Measurements from ENCODE around the gene SLC16A12.

SLC16A12 gene

DNA sequence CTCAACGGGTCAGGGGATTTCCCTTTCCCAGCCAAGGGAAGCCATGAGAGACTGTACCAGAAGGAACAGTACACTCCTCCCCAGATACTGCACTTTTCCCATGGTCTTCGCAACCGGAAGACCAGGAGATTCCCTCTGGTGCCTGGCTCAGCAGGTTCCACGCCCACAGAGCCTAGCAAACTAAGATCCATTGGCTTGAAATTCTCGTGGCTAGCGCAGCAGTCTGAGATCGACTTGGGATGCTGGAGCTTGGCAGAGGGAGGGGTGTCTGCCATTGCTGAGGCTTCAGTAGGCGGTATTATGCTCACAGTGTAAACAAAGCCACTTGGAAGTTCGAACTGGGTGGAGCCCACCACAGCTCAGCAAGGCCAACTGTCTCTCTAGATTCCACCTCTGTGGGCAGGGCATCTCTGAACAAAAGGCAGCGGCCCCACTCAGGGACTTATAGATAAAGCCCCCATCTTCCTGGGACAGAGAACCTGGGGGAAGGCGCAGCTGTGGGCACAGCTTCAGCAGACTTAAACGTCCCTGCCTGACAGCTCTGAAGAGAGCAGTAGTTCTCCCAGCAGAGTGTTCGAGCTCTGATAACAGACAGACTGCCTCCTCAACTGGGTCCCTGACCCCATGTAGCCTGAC lies 29.6 kb downstream of the SLC16A12 start:
- DNase-seq: no peak

DNA sequence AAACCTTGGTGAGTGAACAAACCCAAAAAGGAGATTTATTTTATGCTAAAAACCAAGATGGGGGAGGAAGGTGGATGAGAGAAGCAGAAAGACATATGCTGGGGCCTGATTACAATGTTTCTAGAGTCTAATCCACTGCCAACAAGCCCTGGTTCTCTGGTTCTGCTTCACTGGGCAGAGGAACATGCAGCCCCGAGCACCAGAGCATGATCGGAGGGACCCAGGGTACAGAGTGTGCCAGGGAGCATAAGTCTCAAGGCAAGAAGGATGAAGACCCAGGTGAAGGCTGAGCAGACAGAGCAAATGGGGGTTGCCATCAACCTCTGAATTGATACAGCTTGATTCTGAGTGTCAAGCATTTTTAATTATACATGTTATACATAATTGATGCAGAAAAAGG lies 30.7 kb downstream of the SLC16A12 start:
- no peak for DNase-seq

DNA sequence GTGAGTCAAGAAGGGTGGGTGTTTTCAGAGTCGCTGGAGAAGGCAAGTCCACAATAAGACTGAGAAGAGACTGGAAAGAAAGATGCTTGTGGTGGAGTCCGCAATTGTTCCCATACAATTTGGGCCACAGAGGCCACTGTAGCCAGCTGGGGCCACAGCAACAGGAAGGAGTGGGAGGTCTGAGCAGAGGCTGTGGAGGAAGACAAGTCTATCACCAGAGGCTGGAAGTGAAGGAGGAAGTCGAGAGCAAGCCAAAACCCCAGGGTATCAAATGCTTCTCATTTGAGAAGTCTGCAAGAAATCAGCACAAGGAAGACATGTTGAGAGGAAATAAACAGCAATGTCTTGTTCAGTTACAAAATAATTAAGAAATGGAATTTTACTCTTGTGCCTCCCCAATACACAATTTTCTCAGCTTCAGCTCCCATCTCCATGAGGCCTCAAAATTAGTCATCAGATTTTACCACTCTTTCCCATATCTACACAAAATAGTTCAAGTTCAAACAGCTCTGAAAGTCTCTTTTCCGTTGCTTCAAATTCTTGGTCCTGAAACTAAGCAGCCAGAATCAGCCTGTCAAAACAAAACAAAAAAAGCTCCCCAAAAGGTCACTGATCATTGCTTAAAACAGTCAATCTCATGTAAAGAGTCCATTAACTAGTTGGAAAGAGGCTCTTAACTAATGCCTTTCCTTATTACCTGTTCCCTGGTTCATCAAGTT lies 31.6 kb downstream of the SLC16A12 start:
- no peak for DNase-seq

DNA sequence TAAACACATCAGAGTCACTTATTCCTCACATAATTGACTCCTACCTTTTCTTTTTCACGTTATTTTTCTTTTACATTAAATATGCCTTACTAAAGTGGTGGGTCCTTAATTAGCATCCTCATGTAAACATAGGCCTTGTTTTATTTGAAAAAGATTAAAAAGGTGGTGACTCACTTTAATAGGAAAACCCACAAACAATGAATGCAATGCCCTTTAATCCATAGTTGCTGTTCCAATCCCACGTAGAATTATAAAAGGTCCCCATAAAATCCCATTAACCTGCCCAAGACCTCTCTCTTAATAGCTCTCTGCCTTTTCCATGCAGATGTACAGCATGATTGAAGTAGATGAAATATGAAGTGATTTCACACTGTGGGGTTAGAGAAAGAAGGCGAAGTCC lies 32.2 kb downstream of the SLC16A12 start:
- DNase-seq: no peak

DNA sequence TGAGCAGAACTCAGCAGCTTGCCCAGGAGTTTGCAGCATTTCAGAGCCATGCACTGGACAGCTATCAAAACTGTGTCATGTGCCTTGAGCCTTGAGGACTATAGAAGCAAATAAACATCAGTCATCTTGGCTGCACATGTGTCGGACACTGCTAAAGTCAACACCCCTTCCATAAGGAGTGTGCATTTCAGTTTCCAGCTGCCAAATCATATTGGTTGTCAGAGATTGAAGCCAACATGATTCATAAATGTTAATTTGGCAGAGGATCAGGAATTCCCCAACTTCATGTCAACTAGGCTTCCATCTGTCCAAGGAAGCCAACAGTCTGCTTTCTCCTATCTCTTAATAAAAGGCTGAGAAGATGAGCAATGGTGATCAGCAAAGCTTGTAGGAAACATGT lies 32.8 kb downstream of the SLC16A12 start:
- peak; percentile 87 for DNase-seq

DNA sequence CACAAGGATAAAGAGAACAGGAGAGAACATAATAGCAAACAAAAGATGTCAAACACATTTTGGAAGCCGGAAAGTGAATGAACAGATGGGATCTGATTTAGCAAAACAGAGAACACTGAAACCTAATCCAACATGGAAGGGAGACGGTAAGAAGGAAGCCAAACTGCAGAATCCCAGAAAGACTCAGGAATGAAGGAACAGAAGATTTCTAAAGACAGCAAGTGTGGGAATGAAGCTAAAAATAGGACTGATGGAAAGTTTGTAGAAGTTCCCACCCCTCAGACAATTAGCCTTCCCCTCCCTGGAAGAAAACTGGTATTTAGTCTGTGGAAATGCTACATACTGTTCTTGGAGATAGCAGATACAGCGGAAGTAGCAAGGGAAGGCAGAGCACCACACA lies 40.8 kb downstream of the SLC16A12 start:
- no peak for DNase-seq

DNA sequence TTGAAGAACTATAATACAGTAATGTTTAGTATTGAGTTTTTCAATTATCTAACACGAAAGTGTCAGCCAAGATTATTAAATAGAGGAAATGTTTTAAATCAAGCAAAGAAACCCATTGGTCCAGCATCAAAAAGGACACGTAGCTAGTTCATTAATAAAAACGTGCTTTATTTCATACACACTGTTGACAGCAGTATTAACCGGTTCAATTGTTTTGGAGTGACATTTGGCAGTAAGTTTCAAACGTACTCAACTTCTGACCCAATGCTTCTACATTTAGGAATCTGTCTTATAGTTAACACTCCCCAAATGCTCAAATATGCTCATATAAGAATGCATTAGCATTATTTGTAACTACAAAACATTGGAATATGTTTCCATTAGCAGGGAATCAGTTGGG lies 41.3 kb downstream of the SLC16A12 start:
- DNase-seq: no peak

DNA sequence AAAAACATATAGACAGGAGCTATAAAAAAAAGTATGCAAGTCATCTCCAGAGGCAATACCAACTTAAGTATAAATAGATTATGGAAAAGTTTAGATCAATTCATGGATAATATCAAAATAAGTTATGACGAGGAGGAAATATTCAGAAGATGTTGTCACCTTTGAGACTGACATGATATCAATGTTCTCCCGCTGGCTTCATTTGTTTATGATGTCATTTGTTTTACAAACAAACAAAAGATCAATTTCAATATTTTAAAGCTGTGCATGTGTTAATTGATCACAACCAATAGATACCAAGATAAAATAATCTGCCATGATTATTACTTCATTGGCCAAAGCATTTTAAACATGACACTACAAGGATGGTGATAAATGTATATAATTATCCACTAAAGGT lies 43.5 kb downstream of the SLC16A12 start:
- DNase-seq: no peak

DNA sequence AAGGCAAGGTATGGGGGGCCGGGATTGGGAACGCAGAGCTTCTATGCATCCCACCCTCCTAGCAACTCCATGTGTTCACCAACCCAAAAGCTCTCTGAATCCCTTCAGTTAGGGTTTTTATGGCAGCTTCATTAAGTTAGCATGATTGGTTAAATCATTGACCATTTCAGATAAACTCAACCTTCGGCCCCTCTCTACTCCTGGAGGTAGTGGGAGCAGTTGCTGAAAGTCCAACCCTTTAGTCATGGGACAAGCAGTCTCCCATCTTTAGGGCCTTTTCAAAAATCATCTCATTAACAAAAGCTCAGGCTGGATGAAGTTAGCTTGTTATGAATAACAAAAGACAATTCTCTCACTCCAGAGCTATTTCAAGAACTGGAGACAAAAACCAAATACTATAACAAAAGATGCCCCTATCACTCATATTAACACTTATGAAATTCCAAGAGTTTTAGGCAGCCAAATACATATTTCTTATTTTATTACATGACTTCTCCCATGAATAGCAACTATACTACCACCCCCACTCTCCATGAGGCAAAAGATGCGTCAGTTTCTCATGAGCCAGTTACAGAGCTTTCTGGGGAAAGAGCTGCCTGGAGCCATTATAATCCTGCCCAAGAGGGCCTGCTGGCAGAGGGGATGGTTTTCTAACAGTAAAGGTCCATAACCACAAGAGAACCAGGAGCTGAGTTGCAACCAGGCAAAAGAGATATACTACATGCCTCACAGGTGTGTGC lies 44.6 kb downstream of the SLC16A12 start:
- peak; percentile 36 for DNase-seq

DNA sequence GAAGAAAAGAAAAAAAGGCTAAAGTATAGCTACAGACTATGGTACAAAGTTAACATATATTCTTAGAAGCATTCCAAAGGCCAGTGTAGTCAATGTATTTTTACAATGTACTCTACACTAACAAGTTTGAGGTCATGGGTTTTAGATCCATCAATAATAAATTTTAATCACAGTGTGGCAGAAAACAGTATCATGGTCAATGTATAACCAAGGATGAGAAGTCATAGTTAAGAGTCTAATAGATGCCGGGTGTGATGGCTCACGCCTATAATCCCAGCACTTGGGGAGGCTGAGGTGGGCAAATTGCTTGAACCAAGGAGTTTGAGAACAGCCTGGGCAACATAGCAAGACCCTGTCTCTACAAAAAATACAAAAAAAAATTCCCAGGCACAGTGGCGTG lies 53.1 kb downstream of the SLC16A12 start:
- no peak for DNase-seq

DNA sequence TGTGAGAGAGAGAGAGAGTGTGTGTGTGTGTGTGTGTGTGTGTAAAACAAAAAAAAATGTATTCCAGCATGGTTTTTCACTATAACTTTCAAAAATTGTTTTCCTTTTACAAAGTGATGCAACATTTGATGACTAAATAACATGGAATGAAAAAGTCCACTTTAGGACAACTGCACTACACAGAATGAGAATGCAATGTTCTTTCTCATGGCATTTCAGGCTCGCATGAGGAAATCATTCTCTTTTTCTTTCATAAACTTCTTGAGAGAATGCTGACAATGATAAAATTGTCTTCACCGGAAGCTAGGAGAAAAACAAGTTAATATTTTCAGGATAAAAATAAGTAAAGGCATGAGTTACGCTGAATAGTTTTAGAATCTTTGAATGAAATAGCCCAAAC lies 53.7 kb downstream of the SLC16A12 start:
- DNase-seq: peak; percentile 91

DNA sequence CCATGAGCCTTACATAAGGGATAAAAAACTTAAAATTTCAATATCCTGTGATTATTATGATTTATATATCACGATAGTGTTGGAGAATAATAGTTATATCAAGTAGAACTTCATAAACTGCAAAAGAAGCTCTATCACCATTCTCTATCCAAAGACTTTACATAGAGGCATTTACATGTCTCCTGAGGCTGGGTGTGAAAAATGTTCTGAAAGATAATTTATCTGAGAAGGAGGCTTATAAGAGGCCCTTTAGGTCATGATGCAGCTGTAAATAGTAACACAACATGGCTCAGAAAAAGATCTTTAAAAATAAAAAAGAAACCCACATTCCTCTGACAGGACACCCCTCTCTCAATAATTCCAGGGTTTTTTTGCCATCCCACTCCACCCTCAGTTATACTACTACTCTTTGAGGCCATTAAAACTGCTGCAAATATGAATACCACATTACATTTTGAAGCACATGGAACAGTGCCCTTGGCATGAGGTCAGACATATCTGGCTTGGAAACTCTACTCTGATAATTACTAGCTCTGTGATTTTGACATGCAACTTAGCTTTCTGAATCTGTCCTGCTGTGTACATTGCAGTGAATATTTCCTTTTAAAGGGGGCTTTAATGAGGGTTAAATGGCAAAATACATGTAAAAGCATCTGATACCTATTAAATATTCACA lies 55.5 kb downstream of the SLC16A12 start:
- peak; percentile 30 for DNase-seq

DNA sequence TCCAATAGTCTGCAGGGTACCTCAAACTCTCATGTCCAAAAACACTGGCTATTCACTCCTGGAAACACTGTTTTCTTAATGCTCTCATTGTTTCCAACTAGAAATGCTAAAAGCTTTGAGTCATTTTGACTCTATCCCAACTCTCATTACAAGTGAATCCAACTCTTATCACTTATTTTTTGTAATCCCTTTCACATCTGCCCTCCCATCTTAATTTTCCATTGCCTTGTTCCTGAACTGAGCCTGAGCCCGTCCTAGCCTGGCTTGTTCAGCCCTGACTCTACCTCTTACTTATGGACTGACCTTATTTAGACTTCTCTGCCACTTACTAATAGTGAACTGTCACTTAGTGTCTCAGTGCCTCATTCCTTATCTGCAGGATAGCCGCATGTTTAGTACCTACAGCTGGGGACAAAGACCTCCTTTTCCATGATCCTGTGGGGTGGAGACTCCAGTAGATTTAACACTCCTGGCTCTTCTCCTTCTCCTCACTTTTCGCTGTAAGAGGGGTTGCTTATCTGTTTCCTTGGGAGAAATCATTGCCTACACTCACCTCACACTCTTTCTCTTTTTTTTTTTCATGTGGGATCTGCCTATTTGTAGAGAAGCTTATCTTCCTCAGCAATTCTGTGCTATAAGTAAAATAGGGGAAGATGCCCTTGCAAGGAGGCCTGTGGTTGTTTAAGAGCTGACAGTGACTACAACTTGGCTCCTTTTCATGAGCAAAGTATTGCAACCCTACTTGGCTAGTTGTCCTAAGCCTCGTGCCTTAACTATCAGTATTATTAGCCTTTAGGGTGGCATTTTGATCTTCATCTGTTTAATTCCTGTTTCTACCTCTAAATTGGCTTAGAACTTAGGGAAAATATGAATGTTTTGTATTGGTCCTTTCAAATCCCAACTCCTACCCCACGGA lies 56.4 kb downstream of the SLC16A12 start:
- DNase-seq: peak; percentile 48

DNA sequence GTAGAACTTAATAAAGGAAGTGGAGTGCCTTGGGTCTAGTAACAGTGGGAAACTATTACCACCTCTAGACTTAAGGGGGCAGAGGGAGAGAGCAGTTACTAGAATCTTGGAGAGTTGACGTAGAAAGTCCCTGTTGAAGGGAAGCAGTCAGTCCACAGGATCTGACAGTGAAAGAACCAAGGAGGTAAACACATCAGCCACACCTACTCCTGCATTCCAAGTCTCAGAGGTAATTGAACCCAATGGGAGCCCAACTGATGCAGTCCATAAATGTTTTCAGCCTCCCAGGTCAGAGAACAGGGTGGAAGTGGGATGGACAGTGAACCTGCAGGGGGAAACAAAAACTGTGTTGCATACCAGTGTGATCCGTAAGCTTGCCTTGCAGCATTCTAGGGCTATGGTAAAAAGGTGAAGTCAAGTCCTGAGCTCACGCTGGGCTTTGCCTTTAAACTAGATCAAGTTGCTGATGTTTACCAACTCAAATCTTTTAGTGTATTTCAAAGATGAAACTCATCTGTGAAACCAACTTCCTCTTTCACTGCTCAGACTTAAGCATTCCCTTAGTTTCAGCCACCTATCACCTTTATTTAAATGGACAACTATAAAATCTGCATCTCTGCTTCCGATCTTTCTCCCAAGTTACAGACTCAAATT lies 57.2 kb downstream of the SLC16A12 start:
- DNase-seq: no peak

DNA sequence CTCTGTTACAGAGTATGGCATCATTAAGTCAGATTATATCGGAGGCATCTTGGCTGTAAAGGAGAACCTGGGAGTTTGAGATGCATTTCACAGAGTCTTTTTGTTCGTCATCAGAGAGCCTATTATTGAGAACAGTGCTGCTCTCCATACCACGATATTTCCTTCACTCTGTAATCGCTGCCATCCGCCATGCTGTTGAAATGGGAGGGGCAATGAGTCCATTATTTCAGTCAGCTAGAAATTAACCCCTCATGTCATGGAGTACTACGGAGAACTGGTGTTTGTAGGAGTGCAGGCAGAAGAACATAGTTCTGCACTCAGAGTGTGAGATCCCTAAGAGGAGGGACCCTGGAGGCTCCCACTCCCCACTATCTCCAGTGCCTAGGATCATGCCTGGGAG lies 59.2 kb downstream of the SLC16A12 start:
- DNase-seq: no peak

DNA sequence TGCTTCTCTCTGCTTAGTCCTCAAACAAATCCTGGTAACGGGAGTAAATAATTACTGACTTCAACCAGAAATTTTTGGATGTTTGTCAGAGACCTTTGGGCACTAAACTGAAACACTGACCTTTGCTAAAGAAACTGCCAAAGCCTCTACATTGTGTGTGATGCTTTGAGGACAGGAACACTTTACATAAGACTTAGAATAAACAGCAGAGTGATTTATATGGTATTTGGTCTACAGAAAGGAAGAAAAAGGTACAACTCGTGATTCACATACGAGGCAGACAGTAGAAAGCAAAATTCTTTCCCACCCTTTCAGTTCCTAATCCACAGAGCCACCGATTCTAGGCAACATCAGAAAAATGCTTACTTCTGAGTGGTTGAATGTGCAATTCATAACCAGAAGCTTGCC lies 59.8 kb downstream of the SLC16A12 start:
- no peak for DNase-seq

DNA sequence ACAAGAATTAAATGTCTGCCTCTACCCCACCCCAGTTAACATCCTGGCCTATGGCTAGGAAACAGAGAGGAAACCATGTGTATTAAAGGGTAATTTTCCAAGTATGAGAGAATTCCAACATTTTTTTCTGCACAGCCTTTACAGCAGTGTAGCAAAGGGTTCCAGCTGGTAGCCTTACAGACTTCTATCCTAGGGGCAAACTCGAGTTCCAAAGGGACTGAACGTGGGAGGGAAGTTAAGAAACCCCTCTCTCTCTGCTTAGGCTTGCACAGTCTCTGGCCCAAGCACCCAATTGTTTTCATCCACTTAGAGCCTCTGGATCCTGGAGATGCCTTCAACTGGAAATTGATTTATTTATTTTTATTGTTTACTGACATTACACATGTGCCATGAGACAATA lies 60.3 kb downstream of the SLC16A12 start:
- no peak for DNase-seq

DNA sequence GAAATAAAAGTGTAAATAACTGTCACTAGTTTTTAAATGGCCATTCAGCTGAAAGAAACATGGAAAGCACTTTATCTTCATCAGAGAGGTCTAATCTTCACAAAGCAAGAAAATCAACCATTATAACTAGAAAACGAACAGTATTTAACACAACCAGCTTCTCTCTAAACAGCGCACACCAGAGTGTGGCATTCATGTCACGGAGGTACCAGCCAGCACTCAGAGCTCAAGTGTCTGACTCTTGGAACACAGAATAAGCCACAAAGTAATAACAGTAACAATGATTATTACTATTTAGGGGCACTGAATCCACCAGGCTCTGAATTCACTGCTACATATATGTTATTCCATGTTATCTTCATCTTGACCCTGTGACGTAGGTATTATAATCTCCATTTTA lies 60.9 kb downstream of the SLC16A12 start:
- no peak for DNase-seq

DNA sequence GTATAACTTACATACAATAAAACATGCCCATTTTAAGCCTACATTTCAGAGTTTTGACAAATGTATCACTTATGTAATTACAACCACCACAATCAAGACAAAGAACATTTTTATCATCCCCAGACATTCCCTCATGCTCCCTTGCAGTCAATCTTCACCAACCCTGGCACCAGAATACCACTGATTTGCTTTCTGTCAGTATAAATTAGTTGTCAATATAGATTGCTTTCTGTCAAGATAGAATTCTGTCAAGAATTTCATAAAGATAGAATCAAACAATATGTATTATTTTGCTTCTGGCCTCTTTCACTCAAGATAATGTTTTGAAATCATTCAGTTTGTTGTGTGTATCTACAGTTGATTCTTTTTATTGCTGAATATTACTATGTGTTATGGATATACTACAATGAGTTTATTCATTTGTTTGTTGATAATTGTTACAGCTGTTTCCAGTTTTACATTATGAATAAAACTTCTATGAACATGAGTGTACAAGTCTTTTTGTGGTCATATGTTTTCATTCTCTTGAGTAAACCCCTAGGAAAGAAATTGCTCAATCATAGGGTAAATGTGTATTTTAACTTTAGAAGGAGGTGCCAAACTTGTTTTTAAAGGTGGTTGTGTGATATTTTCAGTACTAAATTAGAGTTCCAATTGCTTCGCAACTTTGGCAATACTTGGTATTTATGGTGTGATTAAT lies 64.1 kb downstream of the SLC16A12 start:
- no peak for DNase-seq

DNA sequence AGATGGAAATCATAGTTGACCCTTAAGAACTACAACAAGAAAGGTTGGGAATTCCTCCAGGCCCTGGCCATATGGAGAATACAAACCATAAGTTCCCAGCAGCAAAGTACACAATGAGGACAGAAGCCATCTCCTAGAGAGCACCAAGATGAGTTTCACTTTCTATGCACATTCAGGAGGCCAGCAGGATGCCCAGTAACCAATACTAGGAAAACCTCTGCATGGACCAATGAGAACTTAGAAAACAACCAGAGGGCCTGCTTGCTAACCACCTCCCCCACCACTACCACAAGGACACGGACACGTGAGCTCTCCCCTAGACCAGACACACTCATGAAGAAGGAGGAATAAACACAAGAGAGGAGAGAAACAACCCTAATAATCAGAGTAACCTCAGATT lies 64.8 kb downstream of the SLC16A12 start:
- no peak for DNase-seq

DNA sequence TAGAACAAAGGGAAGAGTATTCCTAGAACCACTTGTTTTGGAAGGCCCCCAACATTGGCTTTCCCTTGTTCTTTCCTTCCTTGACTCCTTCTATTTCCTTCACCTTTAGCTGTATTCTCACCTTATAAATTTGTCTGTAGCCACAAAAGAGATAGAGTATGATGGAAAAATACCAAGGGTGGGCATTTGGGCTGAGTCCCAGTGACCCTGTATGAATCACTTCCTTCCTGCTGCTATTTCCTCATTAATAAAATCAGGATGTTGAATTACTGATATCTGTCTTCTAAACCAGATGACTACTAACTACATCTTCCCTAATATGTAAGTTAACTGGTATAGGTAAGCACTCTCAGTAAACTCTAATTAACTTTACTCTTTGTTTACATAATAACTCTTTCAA lies 65.9 kb downstream of the SLC16A12 start:
- no peak for DNase-seq

Measured in fibroblast of skin of right biceps (primary cell).